Subcutaneous abdominal adipose tissue (tissue), 5 donors: ENCODE measurements around the gene PHF21A.

ENCODE experiments used
- H3K27ac ChIP-seq: one replicate; pipeline ENCODE4 v1.7.0; 2013; ENCODE audit warnings: low read depth, mild to moderate bottlenecking, inconsistent platforms, low read length, moderate library complexity
- H3K27me3 ChIP-seq, 5 donors: one replicate each; pipeline ENCODE4 v1.7.0; 2013; ENCODE audit warnings: low read length in 5 of 5, inconsistent platforms in 1 of 5; ENCODE audit not compliant: control insufficient read depth in 5 of 5, insufficient read depth in 4 of 5
- H3K36me3 ChIP-seq, 5 donors: one replicate each; pipeline ENCODE4 v1.7.0; 2013; ENCODE audit warnings: low read length in 5 of 5; ENCODE audit not compliant: control insufficient read depth in 5 of 5, insufficient read depth in 5 of 5
- H3K4me1 ChIP-seq, 5 donors: one replicate each; pipeline ENCODE4 v1.7.0; 2013; ENCODE audit warnings: low read length in 5 of 5, mild to moderate bottlenecking in 3 of 5, moderate library complexity in 1 of 5; ENCODE audit not compliant: control insufficient read depth in 5 of 5, insufficient read depth in 5 of 5
- H3K4me3 ChIP-seq, 5 donors: one replicate each; pipeline ENCODE4 v1.7.0; 2013; ENCODE audit warnings: low read length in 5 of 5, low read depth in 1 of 5
- H3K9ac ChIP-seq, 5 donors: one replicate each; pipeline ENCODE4 v1.7.0; 2013; ENCODE audit warnings: low read length in 5 of 5, mild to moderate bottlenecking in 4 of 5, moderate library complexity in 3 of 5
- H3K9me3 ChIP-seq, 5 donors: one replicate each; pipeline ENCODE4 v1.7.0; 2013; ENCODE audit warnings: low read length in 5 of 5; ENCODE audit not compliant: control insufficient read depth in 5 of 5
- donor health status: healthy.
- donor health status: healthy.
- donor health status: healthy.
- donor health status: healthy.
- donor health status: healthy.

The PHF21A gene

DNA sequence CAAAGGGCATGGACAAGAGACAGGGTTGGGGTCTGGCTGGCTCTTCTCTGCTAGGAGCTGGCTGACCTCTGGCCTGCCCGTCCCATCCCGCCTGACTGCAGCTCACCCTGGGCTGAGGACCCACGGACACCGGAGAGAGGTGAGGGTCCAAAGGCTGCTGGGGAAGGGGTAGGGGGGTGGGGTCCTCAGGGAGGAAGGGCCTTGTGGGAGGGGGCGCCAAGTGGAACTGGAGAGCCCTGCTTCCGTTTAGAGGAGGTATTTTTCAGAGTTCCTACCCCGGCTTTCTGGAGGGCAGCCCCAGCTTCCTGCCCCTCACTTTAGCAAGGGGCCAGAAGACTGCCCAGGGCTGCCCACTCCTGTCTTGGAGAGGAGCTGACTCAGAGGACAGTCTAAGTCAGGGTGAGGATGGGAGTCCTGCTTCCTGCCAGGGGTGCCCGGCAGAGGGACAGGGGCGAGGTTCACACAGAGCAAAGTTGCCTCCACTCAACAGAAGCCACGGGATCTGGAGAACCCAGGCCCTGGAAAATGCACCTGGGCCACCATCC is 191.7 kb downstream of the PHF21A start:
- Histone ChIP-seq H3K36me3 (peaks cover 0 to 30% (median 27%) of the 10 kb centered on the region in 5 donors), H3K27me3 (peaks cover 8 to 12% (median 9%) of the 10 kb centered on the region in 5 donors), H3K4me3 (no peak overlapping the region), H3K9ac (no peak overlapping the region), H3K9me3 (no peaks in the 10 kb centered on the region), H3K4me1 (peaks cover 0 to 9% (median 5%) of the 10 kb centered on the region in 5 donors), H3K27ac (no peak overlapping the region)

DNA sequence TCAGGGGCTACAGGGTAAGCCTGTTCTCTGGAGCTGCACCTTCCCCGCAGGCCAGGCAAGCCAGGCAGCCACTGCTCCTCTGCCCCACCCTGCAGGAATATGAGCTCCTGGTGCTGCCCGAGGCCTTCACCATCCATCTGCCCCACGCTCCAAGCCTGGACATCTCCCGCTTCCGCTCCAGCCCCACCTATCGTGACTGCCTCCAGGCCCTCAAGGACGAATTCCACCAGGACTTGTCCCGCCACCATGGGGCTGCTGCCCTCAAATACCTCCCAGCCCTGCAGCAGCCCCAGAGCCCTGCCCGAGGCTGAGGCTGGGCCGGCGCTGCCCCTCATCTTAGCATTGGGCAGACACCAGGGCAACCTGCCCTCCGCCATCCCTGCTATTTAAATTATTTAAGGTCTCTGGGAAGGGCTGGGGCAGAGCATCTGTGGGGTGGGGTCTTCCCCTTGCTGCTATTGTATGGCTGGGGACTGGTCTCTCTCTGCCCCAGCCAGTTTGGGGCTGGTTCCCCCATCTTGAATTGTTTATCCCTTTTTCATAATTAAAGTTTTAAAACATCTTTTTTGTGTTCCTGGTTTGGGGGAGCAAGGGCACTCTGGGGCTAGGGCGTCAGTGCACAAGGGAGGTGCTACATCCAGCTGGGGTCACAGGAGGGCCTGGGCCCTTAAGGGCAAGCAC is 192.6 kb downstream of the PHF21A start:
- Histone ChIP-seq H3K4me3 (no peak overlapping the region), H3K36me3 (peaks cover 0 to 21% (median 18%) of the 10 kb centered on the region in 5 donors), H3K9me3 (no peaks in the 10 kb centered on the region), H3K27me3 (peaks cover 8 to 16% (median 10%) of the 10 kb centered on the region in 5 donors), H3K4me1 (peaks cover 0 to 9% (median 5%) of the 10 kb centered on the region in 5 donors), H3K9ac (no peak overlapping the region), H3K27ac (no peak overlapping the region)

DNA sequence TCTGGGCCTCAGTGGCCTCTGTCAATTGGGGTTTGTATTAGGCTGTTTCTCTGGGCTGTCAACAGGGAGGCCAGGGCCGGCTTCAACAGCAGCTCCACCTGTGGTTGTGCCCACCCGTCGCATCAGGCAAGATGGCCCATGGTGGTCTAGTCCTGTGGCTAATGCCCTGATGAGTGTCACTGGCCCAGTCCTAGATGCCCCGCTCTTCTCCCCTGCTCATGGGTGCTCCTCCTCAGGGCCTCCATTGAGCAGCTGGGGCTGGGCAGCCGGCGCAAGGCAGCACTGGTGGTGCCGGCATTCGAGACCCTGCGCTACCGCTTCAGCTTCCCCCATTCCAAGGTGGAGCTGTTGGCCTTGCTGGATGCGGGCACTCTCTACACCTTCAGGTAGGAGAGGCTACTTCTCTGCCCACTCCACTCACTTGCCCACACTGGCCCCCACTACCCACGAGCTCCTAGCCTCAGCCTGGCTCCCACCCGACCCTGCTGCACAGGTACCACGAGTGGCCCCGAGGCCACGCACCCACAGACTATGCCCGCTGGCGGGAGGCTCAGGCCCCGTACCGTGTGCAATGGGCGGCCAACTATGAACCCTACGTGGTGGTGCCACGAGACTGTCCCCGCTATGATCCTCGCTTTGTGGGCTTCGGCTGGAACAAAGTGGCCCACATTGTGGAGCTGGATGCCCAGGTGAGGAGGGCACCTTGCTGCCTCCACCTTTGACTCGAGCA is 193.4 kb downstream of the PHF21A start:
- H3K4me3 ChIP-seq = no peak overlapping the region
- H3K36me3 ChIP-seq = peaks cover 0 to 13% (median 11%) of the 10 kb centered on the region in 5 donors
- H3K27ac ChIP-seq = no peak overlapping the region
- peaks cover 14 to 21% (median 17%) of the 10 kb centered on the region in 5 donors for H3K27me3 ChIP-seq
- no peak overlapping the region for H3K9ac ChIP-seq
- peaks cover 0 to 14% (median 11%) of the 10 kb centered on the region in 5 donors for H3K4me1 ChIP-seq
- H3K9me3 ChIP-seq = no peaks in the 10 kb centered on the region

DNA sequence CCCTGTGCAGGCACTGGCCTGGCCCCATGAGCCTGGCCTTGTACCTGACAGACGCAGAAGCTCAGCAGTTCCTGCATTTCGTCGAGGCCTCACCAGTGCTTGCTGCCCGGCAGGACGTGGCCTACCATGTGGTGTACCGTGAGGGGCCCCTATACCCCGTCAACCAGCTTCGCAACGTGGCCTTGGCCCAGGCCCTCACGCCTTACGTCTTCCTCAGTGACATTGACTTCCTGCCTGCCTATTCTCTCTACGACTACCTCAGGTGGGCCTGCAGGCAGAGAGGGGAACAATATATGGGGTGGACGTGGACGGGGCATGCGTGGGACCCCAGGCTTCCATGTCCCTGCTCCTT is 193.9 kb downstream of the PHF21A start:
- no peak overlapping the region for H3K27ac ChIP-seq
- no peak overlapping the region for H3K4me3 ChIP-seq
- peaks cover 18 to 21% (median 19%) of the 10 kb centered on the region in 5 donors for H3K27me3 ChIP-seq
- H3K36me3 ChIP-seq = peaks cover 0 to 12% (median 10%) of the 10 kb centered on the region in 5 donors
- H3K9ac ChIP-seq = no peak overlapping the region
- peaks cover 0 to 16% (median 16%) of the 10 kb centered on the region in 5 donors for H3K4me1 ChIP-seq
- no peaks in the 10 kb centered on the region for H3K9me3 ChIP-seq

DNA sequence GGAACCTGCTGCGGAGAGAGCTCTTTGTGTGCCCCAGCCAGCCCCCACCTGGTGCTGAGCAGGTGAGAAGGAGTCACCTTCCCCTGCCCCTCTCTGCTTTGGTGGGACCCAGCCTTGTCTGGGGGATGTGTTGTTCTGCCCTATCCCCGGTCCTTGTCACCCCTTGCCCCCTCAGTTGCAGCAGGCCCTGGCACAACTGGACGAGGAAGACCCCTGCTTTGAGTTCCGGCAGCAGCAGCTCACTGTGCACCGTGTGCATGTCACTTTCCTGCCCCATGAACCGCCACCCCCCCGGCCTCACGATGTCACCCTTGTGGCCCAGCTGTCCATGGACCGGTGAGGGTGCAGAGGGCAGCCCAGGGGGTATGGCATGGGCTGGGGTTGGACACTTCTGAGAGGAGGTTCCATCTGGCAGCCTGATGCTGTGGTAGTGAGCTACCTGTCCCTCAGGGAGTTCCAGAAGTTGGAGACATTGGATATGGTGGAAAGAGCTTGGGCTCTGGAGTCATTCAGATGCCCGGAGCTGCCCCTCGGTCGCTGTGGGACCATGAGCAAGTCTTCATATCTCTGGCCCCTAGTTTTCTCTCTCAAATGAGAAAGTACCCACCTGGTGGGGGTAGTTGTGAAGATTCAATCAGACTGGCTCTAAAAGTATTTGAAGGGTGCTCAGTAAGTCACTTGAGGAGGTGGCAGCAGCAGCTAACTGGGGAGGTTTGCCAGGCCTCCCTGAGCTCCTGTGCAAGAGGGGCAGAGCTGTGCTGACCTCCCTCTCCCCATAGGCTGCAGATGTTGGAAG is 194.5 kb downstream of the PHF21A start:
- Histone ChIP-seq H3K9ac (no peak overlapping the region), H3K4me3 (no peak overlapping the region), H3K9me3 (no peaks in the 10 kb centered on the region), H3K27me3 (peaks cover 18 to 24% (median 23%) of the 10 kb centered on the region in 5 donors), H3K36me3 (peaks cover 0 to 7% (median 4%) of the 10 kb centered on the region in 5 donors), H3K27ac (no peak overlapping the region), H3K4me1 (peaks cover 0 to 18% (median 16%) of the 10 kb centered on the region in 5 donors)

DNA sequence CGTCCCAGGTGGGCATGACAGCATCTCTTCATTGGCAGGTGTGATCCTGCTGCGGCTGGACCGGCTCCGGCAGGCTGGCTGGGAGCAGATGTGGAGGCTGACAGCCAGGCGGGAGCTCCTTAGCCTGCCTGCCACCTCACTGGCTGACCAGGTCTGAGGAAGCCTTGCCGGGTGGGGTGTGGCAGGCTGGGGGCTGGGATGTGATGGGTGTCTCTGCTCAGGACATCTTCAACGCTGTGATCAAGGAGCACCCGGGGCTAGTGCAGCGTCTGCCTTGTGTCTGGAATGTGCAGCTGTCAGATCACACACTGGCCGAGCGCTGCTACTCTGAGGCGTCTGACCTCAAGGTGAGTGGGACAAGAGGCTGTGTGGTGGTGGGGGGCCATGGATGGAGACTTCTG is 195.3 kb downstream of the PHF21A start:
- peaks cover 0 to 16% (median 12%) of the 10 kb centered on the region in 5 donors for H3K4me1 ChIP-seq
- H3K9me3 ChIP-seq = no peaks in the 10 kb centered on the region
- H3K27ac ChIP-seq = no peak overlapping the region
- H3K9ac ChIP-seq = no peak overlapping the region
- H3K4me3 ChIP-seq = no peak overlapping the region
- peaks cover 18 to 29% (median 24%) of the 10 kb centered on the region in 5 donors for H3K27me3 ChIP-seq
- H3K36me3 ChIP-seq = peaks cover 0 to 4% (median 0%) of the 10 kb centered on the region in 5 donors

DNA sequence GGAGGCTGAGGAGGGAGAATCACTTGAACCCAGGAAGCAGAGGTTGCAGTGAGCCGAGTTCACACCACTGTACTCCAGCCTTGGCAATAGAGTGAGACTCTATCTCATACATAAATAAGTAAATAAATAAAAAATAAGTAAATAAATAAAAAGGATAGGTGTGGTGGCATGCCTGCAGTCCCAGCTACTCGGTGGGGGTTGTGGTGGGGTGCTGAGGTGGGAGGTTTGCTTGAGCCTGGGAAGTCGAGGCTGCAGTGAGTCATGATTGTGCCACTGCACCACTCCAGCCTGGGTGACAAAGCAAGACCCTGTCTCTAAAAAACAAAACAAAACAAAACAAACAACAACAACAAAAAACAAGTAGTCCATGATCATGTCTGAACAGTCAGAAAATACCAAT is 195.7 kb downstream of the PHF21A start:
- Histone ChIP-seq H3K4me1 (peaks cover 0 to 16% (median 12%) of the 10 kb centered on the region in 5 donors), H3K36me3 (peaks cover 0 to 4% (median 0%) of the 10 kb centered on the region in 5 donors), H3K4me3 (no peak overlapping the region), H3K9ac (no peak overlapping the region), H3K27me3 (peaks cover 18 to 29% (median 24%) of the 10 kb centered on the region in 5 donors), H3K9me3 (no peaks in the 10 kb centered on the region), H3K27ac (no peak overlapping the region)

DNA sequence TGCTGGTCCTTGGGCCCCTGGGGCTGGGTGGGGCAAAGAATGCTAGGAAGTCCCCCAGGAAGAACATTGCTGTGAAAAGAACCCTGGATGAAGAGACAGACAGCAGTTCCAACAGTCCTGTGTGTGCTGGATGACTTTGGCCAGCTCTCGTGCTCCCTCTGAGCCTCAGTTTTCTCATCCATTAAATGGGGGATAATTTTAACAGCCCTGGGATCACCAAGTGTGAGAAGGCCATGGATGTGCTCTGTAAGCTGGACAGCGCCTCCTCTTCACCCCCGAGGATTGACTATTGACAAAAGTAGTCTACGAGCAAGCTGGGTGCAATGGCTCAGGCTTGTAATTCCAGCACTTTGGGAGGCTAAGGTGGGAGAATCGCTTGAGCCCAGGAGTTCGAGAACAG is 196.3 kb downstream of the PHF21A start:
- Histone ChIP-seq H3K27me3 (peaks cover 18 to 29% (median 24%) of the 10 kb centered on the region in 5 donors), H3K36me3 (no peaks in the 10 kb centered on the region), H3K9ac (no peak overlapping the region), H3K9me3 (no peaks in the 10 kb centered on the region), H3K27ac (no peak overlapping the region), H3K4me3 (no peak overlapping the region), H3K4me1 (peaks cover 0 to 22% (median 13%) of the 10 kb centered on the region in 5 donors)

DNA sequence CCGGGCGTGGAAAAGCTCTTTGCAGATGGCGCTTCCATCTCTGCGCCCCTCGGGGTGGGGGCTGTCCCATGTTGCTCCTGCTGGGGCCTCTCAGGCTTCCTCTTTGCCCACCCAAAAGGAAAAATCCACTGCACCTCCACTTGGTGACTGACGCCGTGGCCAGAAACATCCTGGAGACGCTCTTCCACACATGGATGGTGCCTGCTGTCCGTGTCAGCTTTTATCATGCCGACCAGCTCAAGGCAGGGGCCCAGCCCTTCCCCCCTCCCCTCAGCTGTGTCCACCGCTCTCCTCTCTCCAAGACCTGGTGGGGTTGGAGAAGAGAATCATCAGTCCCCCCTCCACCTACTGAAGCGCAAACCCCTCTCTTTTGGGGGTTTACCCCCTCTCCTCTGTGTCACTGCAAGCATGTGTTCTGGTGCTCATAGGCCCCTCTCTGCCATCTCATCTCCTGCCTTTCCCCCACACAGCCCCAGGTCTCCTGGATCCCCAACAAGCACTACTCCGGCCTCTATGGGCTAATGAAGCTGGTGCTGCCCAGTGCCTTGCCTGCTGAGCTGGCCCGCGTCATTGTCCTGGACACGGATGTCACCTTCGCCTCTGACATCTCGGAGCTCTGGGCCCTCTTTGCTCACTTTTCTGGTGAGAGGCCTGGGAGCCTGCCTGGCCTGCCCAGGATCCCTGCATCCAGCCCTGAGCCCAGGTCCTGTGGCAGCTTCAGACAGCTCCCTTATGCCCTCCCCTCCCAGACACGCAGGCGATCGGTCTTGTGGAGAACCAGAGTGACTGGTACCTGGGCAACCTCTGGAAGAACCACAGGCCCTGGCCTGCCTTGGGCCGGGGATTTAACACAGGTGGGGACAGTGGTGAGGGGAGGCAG is 197.0 kb downstream of the PHF21A start:
- Histone ChIP-seq H3K27me3 (peaks cover 18 to 29% (median 24%) of the 10 kb centered on the region in 5 donors), H3K27ac (no peak overlapping the region), H3K36me3 (no peaks in the 10 kb centered on the region), H3K4me3 (no peak overlapping the region), H3K9me3 (no peaks in the 10 kb centered on the region), H3K9ac (no peak overlapping the region), H3K4me1 (peaks cover 0 to 28% (median 14%) of the 10 kb centered on the region in 5 donors)
